Measurements from ENCODE around the gene SLIT1.

SLIT1 gene

GRCh38 chr10:97028832-97029178 lies 157.0 kb downstream of the SLIT1 start:
- no peak for DNase-seq (ENCODE audit: low read depth in 1 of 2, low spot score in 1 of 2)

- no peak for DNase-seq (ENCODE audit: low read depth in 1 of 2, low spot score in 1 of 2)
Observed at GRCh38 chr10:97028126-97028831, 157.5 kb downstream of the SLIT1 start.

GRCh38 chr10:97025613-97026242 lies 160.0 kb downstream of the SLIT1 start:
- DNase-seq (ENCODE audit: low read depth in 1 of 2, low spot score in 1 of 2): no peak

- no peak for DNase-seq (ENCODE audit: low read depth in 1 of 2, low spot score in 1 of 2)
Observed at GRCh38 chr10:97024168-97025073, 161.3 kb downstream of the SLIT1 start.

GRCh38 chr10:97023401-97024167 lies 162.2 kb downstream of the SLIT1 start:
- DNase-seq (ENCODE audit: low read depth in 1 of 2, low spot score in 1 of 2): no peak

- no peak for DNase-seq (ENCODE audit: low read depth in 1 of 2, low spot score in 1 of 2)
Observed at GRCh38 chr10:97022616-97023015, 163.1 kb downstream of the SLIT1 start.

GRCh38 chr10:97020452-97021400 lies 165.0 kb downstream of the SLIT1 start:
- no peak for DNase-seq (ENCODE audit: low read depth in 1 of 2, low spot score in 1 of 2)

GRCh38 chr10:97019213-97019844 lies 166.4 kb downstream of the SLIT1 start:
- no peak for DNase-seq (ENCODE audit: low read depth in 1 of 2, low spot score in 1 of 2)

GRCh38 chr10:97018251-97019212 lies 167.2 kb downstream of the SLIT1 start:
- DNase-seq (ENCODE audit: low read depth in 1 of 2, low spot score in 1 of 2): no peak

- DNase-seq (ENCODE audit: low read depth in 1 of 2, low spot score in 1 of 2): no peak
Observed at GRCh38 chr10:97017474-97017903, 168.3 kb downstream of the SLIT1 start.

GRCh38 chr10:97016728-97017473 lies 168.9 kb downstream of the SLIT1 start:
- DNase-seq (ENCODE audit: low read depth in 1 of 2, low spot score in 1 of 2): no peak

- no peak for DNase-seq (ENCODE audit: low read depth in 1 of 2, low spot score in 1 of 2)
Observed at GRCh38 chr10:97015240-97015639, 170.5 kb downstream of the SLIT1 start.

- DNase-seq (ENCODE audit: low read depth in 1 of 2, low spot score in 1 of 2): no peak
Observed at GRCh38 chr10:97013983-97014382, 171.8 kb downstream of the SLIT1 start.

GRCh38 chr10:97013568-97013967 lies 172.2 kb downstream of the SLIT1 start:
- DNase-seq (ENCODE audit: low read depth in 1 of 2, low spot score in 1 of 2): no peak

- DNase-seq (ENCODE audit: low read depth in 1 of 2, low spot score in 1 of 2): no peak
Observed at GRCh38 chr10:97012470-97012869, 173.3 kb downstream of the SLIT1 start.

GRCh38 chr10:97011397-97011796 lies 174.4 kb downstream of the SLIT1 start:
- no peak for DNase-seq (ENCODE audit: low read depth in 1 of 2, low spot score in 1 of 2)

- DNase-seq (ENCODE audit: low read depth in 1 of 2, low spot score in 1 of 2): no peak
Observed at GRCh38 chr10:97010695-97011206, 175.0 kb downstream of the SLIT1 start.

All from stimulated activated CD4-positive, alpha-beta T cell treated with anti-CD3 and anti-CD28 coated beads, Interleukin-15, amount 100 ng/mL, for 1 hour (primary cell).